NCI-H2227 treated with DMSO at 0.1 percent for 48 hours (cell line): ENCODE results near the gene RABEP1.
"Not testable (repeated sequence)": the region's sequence is repeated elsewhere in the genome, so short reads cannot be mapped to it uniquely, and the experiment has no call there.

Experiments used
- DNase-seq: peaks from one replicate; lab custom pipeline; 2025; lab: John Stamatoyannopoulos, UW

The RABEP1 gene

GRCh38 chr17:5281814-5282641, at the start of gene RABEP1:
TSS of gene RABEP1 (plus strand) at chr17:5282284. CDS start at chr17:5282487, 203 bp downstream.
- peak; percentile 67 for DNase-seq

- DNase-seq = not testable (repeated sequence)
These were observed 48.6 kb upstream of the RABEP1 start for GRCh38 chr17:5233492-5233891.

GRCh38 chr17:5234645-5235576, 47.2 kb upstream of the RABEP1 start, which contains the start of gene SCIMP:
TSS of gene SCIMP (minus strand) at chr17:5234860. CDS start at chr17:5234755, 105 bp downstream.
- DNase-seq = no peak

- no peak for DNase-seq
These were observed 45.0 kb upstream of the RABEP1 start for GRCh38 chr17:5236938-5237540.

GRCh38 chr17:5237541-5238016, 44.5 kb upstream of the RABEP1 start:
- DNase-seq = no peak

GRCh38 chr17:5238333-5238732, 43.8 kb upstream of the RABEP1 start:
- DNase-seq = no peak

GRCh38 chr17:5239769-5240168, 42.3 kb upstream of the RABEP1 start:
- DNase-seq = not testable (repeated sequence)

- DNase-seq = no peak
These were observed 40.0 kb upstream of the RABEP1 start for GRCh38 chr17:5241861-5242671.

- no peak for DNase-seq
These were observed 34.5 kb upstream of the RABEP1 start for GRCh38 chr17:5247621-5248020.

- DNase-seq = no peak
These were observed 33.1 kb upstream of the RABEP1 start for GRCh38 chr17:5248821-5249479.

GRCh38 chr17:5249615-5250014, 32.5 kb upstream of the RABEP1 start:
- DNase-seq = peak; percentile 56

- no peak for DNase-seq
These were observed 27.7 kb upstream of the RABEP1 start for GRCh38 chr17:5254414-5254813.

- no peak for DNase-seq
These were observed 27.1 kb upstream of the RABEP1 start for GRCh38 chr17:5254903-5255521.

GRCh38 chr17:5257124-5257523, 25.0 kb upstream of the RABEP1 start:
- DNase-seq = no peak

GRCh38 chr17:5260542-5260941, 21.5 kb upstream of the RABEP1 start:
- no peak for DNase-seq

- no peak for DNase-seq
These were observed 19.6 kb upstream of the RABEP1 start for GRCh38 chr17:5262416-5262991.

GRCh38 chr17:5263441-5263840, 18.6 kb upstream of the RABEP1 start:
- DNase-seq = no peak

- DNase-seq = no peak
These were observed 17.2 kb upstream of the RABEP1 start for GRCh38 chr17:5264893-5265292.

- DNase-seq = no peak
These were observed 12.7 kb upstream of the RABEP1 start for GRCh38 chr17:5269241-5269960.
